Chondrocyte (in vitro differentiated cells): ENCODE data around the gene CHD6. TPM values are rescaled to one million over a fixed set of nuclear protein-coding genes. Genes with fewer than 3 reads are reported as not detected.

ENCODE experiments used
- DNase-seq: peaks from one replicate; pipeline ENCODE4 v3.0.0; 2021; ENCODE audit warnings: mixed read lengths, low spot score
- H3K27ac Mint-ChIP-seq: one replicate; pipeline ENCODE4 v1.8.0; 2021; ENCODE audit warnings: mild to moderate bottlenecking, moderate library complexity, mixed read lengths; ENCODE audit not compliant: unreplicated experiment
- H3K27me3 Mint-ChIP-seq: 2 replicates; pipeline ENCODE4 v1.8.0; 2021; ENCODE audit warnings: low read depth, mixed read lengths
- H3K36me3 Mint-ChIP-seq: 2 replicates; pipeline ENCODE4 v1.8.0; 2021; ENCODE audit warnings: low read depth, mixed read lengths
- H3K4me1 Mint-ChIP-seq: 2 replicates; pipeline ENCODE4 v1.8.0; 2021; ENCODE audit warnings: low read depth, mild to moderate bottlenecking, mixed read lengths
- H3K4me3 Mint-ChIP-seq: one replicate; pipeline ENCODE4 v1.8.0; 2021; ENCODE audit warnings: mild to moderate bottlenecking, moderate library complexity, mixed read lengths; ENCODE audit not compliant: unreplicated experiment
- H3K9me3 Mint-ChIP-seq: 2 replicates; pipeline ENCODE4 v1.8.0; 2021; ENCODE audit warnings: low read depth, mixed read lengths
- total RNA-seq: library from RNA; stranded (reverse); gene quantifications from 3 replicates; pipeline ENCODE4 v1.2.1, GENCODE V29; 2021
- TF ChIP-seq, protein P1 (sequence below): fragments of 200-600 bp; sonication (generic); IDR thresholded peaks from 2 replicates; pipeline ENCODE4 v1.5.0; 2021; ENCODE audit warnings: antibody characterized with exemption, mild to moderate bottlenecking, moderate library complexity

The CHD6 gene
- total RNA-seq, 1 donor from 2014 or later, result 29.9 TPM

DNA sequence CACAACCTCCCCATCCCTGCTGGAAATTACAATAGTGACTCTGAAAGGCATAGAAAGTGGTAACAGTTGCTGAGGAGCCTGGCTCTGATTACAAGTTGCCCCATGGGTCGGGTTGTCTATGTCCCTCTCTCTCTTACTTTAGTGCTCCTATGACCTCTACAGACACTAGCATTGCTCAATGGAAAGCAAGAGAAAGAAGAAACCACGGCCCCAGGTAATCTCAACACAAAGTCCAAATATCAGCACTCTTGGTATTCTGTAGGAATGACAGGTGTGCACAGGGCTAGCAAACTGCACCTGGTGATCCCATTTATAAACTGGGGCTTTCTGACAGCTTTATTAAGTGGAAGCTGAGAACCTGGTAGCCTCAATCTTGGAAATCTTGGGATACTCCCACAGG, 171.2 kb downstream of the CHD6 start:
- Mint-ChIP-seq H3K27ac (no peak overlapping the region), H3K4me3 (no peak overlapping the region), H3K36me3 (peaks cover 40% of the 10 kb centered on the region), H3K4me1 (peaks cover 15% of the 10 kb centered on the region), H3K27me3 (no peaks in the 10 kb centered on the region), H3K9me3 (no peaks in the 10 kb centered on the region)
- no peak for DNase-seq
- TF ChIP-seq, protein P1, sequence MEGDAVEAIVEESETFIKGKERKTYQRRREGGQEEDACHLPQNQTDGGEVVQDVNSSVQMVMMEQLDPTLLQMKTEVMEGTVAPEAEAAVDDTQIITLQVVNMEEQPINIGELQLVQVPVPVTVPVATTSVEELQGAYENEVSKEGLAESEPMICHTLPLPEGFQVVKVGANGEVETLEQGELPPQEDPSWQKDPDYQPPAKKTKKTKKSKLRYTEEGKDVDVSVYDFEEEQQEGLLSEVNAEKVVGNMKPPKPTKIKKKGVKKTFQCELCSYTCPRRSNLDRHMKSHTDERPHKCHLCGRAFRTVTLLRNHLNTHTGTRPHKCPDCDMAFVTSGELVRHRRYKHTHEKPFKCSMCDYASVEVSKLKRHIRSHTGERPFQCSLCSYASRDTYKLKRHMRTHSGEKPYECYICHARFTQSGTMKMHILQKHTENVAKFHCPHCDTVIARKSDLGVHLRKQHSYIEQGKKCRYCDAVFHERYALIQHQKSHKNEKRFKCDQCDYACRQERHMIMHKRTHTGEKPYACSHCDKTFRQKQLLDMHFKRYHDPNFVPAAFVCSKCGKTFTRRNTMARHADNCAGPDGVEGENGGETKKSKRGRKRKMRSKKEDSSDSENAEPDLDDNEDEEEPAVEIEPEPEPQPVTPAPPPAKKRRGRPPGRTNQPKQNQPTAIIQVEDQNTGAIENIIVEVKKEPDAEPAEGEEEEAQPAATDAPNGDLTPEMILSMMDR, result no peak

DNA sequence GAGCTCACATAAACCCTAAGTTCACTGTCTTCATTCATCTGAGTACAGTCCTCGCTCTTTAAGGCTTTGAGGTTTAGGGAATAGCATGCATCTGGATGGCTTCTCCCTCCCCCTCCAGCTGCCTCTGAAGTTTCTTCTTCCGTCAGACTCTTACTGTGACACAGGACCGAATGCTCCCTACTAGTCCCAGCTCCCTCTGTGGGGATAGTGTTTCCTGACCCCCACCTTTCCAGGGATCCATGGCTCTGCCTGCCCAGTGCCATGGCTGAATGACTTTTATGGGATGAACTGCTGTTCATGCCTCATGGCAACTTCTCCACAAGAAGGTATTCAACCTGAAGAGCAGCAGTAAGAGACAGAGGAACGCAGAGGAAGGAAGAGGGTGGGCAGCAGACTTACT, 171.7 kb downstream of the CHD6 start:
- no peak for DNase-seq
- peaks cover 15% of the 10 kb centered on the region for H3K4me1 Mint-ChIP-seq
- peaks cover 42% of the 10 kb centered on the region for H3K36me3 Mint-ChIP-seq
- H3K4me3 Mint-ChIP-seq, result no peak overlapping the region
- H3K27ac Mint-ChIP-seq, result no peak overlapping the region
- H3K9me3 Mint-ChIP-seq, result no peaks in the 10 kb centered on the region
- TF ChIP-seq, protein P1, result no peak
- H3K27me3 Mint-ChIP-seq, result no peaks in the 10 kb centered on the region

DNA sequence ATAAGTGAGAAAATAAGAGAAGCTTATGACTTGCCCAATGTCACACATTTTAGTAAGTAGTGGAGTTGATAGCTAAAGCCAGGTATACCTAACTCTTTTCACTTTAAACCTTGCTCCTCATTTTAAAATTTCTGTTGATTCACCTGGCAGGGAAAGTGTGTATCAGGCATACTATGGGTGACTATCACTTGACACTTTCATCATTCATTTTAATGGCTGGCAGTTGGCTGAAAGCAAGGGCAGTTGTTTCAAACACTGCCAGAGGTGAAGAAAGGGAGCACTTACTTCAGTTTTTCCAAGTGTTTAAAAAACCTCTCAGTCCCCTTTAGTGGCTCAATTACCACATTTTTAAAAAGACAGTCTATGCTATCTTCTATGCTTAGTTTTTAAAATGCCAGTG, 173.4 kb downstream of the CHD6 start:
- TF ChIP-seq, protein P1, result no peak
- H3K9me3 Mint-ChIP-seq, result no peaks in the 10 kb centered on the region
- no peaks in the 10 kb centered on the region for H3K27me3 Mint-ChIP-seq
- peaks cover 6% of the 10 kb centered on the region for H3K4me1 Mint-ChIP-seq
- peaks cover 43% of the 10 kb centered on the region for H3K36me3 Mint-ChIP-seq
- DNase-seq, result no peak
- no peak overlapping the region for H3K27ac Mint-ChIP-seq
- no peak overlapping the region for H3K4me3 Mint-ChIP-seq

DNA sequence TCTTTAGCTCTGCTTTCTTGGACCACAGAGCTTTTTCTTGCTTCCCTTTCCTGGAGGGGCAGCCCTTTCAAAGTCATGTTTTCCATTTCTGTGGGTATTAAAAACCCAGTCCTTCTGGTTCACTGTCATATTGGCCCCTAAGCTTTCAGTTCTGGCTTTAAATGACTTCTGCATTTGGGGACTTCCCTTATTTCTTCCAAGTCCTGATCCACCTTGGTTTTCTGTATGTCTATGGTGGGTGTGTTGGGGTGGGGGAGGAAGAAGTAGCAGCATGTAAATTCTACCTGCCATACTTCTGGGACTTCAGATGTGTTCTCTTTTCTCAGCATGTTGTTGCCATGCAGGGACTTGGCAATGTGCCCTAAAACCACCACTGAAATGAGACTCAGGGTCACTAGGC, 174.5 kb downstream of the CHD6 start:
- no peak for DNase-seq
- Mint-ChIP-seq H3K9me3 (no peaks in the 10 kb centered on the region), H3K27me3 (no peaks in the 10 kb centered on the region), H3K36me3 (peaks cover 51% of the 10 kb centered on the region), H3K27ac (no peak overlapping the region), H3K4me3 (no peak overlapping the region), H3K4me1 (no peaks in the 10 kb centered on the region)
- TF ChIP-seq, protein P1, result no peak

DNA sequence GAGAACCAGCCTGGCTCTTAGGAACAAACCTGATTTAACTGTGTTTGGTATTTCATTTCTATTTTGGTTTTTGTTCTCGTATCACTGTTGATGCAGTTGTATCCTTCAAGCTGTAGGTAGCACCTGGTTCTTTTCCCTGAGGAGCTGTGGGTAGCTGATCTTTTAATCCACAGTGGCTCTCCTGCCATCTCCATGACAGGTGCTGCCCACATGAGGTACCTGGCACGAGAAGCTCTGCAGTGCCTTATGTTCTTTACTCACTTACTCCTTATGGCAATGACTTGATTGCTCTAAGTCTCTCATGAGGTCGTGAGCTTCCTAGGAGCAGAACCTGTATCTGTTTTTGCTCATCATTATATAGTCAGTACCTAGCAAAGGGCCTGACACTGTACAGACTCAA, 177.3 kb downstream of the CHD6 start:
- H3K27me3 Mint-ChIP-seq, result no peaks in the 10 kb centered on the region
- no peaks in the 10 kb centered on the region for H3K4me1 Mint-ChIP-seq

More for the DNA sequence above, 177.3 kb downstream of the CHD6 start:
- no peaks in the 10 kb centered on the region for H3K9me3 Mint-ChIP-seq
- DNase-seq, result no peak
- H3K36me3 Mint-ChIP-seq, result peaks cover 44% of the 10 kb centered on the region
- no peak overlapping the region for H3K4me3 Mint-ChIP-seq
- no peak overlapping the region for H3K27ac Mint-ChIP-seq
- TF ChIP-seq, protein P1, result no peak
